ENCODE results near the gene DUOXA2.

DUOXA2 gene

DNA sequence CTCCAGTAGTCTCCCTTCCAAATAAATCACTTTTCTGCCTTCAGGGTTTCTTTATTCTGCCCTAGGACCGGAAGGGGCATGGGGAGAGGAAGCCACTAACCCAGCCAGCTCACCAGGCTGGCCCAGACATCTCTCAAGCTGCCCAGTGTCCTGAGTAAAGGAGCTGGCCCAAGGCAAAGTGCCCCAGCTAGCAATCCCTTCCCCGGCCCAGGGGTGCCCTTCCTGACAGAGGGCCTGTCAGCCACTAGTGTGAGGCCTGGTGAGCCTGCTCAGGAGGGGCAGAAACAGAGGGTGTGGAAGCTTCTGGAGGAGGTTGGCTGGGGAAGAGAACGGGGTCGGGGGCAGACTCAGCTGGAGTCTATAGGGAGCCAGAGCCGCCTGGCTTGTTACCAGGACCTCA lies 51.4 kb downstream of the DUOXA2 start:
- no peak for DNase-seq

DNA sequence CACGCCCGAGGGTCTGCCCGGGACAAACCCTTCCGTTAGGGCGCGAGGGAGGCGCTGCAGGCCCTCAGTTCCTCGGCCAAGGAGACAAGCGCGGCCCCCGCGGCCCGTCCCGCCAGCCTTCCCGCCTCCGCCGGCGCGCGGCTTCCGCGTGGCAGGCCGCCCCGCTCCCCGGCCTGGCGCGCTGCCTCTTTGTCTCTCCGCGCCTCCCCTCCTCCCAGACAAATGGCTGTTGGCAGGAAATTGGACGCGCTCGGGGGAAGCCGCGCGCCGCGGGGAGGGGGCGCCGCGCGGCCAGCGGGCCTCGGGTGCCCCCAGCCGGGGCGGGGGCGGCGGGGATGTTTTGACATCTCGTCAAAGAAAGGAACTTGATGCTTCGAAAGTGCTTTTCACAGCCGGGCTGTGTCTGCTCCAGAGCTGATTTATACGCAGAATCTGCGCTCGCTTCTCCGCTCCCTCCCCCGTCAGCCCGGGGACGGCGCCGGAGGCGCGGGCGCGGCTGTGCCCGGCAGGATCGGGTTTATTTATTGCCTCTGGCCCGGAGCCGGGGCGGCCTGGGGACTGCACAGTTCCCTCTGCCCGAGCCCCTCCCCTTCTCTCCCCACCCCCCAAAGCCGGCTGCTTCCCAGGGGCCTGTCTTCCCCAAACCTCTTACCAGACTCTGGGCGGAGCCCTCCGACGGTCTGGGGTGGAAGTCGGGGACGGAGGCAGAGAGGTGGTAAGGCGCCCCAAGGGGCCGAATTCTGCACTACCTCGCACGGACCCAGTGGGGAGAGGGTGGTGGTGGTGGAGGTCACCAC lies 52.9 kb downstream of the DUOXA2 start:
- DNase-seq = peak; percentile 79

DNA sequence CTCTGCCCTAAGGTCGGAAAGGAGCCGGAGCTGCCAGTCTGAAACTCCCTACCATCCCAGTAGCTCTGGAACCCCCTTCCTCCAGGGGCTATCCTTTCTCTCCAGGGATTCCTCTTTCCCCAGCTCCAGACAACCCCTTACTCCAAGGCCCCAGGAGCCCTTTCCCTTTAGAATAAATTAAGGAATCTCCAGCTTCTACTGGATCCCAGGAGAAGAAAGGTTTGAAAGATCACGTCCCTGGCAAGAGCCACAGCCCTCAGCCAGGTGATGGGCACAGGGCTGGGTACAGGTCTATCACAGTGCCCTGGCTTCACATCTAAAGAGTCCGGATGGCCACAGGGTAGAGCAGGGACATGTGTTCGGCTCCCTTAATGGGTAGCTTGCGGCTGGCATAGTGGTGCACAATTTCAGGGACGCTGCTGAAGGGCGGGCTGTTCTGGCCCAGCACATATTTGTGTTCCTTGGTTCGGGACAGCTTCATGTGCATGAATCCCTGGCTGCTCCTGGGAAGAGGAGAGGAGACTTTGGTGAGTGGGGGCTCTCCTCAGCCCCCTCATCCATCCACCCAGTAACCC lies 53.6 kb downstream of the DUOXA2 start:
- DNase-seq = no peak

Measured in activated gamma-delta T cell treated with Interleukin-2 at 50 U/mL for 16 hours (primary cell).